ENCODE results near the gene MB.

DNA sequence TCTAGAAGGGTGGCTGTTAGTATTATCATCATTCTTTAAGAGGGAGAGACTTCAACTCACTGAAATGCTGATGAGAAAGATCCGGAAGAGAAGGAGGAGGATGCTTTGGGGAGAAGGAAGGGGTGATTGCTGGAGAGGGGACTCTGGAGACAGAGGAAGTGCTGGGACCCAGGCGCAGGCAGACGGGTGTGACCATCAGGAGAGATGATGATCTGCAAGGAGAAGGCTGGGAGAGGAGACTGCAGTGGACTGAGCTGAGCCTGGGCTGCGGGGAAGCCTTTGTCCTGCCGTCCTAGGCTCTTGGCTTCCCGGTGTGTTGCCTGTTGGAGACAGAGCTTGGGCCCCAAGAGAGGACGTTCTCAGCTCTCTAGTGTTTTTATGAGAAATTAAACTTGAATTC, 53.9 kb downstream of the MB start:
- TF ChIP-seq, protein P1, sequence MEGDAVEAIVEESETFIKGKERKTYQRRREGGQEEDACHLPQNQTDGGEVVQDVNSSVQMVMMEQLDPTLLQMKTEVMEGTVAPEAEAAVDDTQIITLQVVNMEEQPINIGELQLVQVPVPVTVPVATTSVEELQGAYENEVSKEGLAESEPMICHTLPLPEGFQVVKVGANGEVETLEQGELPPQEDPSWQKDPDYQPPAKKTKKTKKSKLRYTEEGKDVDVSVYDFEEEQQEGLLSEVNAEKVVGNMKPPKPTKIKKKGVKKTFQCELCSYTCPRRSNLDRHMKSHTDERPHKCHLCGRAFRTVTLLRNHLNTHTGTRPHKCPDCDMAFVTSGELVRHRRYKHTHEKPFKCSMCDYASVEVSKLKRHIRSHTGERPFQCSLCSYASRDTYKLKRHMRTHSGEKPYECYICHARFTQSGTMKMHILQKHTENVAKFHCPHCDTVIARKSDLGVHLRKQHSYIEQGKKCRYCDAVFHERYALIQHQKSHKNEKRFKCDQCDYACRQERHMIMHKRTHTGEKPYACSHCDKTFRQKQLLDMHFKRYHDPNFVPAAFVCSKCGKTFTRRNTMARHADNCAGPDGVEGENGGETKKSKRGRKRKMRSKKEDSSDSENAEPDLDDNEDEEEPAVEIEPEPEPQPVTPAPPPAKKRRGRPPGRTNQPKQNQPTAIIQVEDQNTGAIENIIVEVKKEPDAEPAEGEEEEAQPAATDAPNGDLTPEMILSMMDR (IDR thresholded peaks at IDR 0.05), result no peak
- no peak for TF ChIP-seq POLR2A (IDR thresholded peaks at IDR 0.05)
